ENCODE results near the gene ANXA7.

Gene ANXA7

DNA sequence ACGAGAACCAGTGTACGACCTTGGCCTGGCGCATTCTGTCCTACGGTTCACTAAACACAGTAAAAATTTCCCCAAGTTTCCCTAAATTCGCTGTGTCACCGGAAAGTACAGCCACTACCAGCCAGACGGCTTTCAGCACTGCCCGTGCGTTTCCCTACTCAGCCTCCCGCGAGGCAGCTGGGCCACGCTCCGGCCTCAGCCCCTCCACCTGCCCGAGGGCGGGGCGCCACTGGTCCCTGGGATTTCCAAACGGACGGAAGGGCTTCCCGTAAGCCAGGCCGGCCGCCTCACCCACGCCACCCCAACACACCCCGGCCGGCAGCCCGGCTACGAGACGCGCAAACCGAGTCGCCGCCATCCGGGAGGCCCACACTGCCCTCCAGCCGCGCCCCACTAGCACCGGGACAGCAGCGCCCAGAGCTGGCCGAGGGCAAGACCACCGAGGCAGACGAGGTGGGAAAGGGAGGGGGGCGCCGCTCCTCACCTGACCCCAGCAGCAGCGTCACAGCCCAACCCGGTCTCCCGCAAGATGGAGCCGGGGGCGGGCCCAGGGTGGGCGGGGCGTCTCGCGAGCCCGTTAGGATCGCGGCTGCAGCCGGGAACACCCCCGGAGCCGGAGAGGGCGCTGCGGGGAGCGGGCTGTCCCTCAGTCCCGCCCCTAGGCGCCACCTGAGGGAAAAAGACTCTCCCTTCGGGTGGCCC lies at the start of gene ANXA7:
Gene ANXA7 (minus strand): TSS at position 531 of the 702 bp plus-strand sequence. CDS start 13,202 bp downstream, outside the sequence.
- peak; percentile 88 for DNase-seq

DNA sequence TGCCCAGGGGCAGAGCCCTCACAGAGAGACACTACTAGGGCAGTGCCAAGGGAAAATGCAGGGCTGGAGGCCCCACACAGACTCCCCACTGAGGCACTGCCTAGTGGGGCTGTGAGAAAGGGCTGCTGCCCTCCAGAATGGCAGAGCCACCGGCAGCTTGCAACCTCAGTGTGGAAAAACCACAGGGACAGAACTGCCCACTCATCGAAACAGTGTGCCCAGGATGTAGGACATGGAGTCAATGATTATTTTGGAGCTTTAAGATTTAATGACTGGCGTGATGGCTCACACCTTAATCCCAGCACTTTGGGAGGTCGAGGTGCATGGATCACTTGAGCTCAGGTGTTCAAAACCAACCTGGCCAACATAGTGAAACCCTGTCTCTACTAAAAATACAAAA lies 47.0 kb upstream of the ANXA7 start:
- no peak for DNase-seq

GRCh38 chr10:73459683-73460314 lies 45.9 kb upstream of the ANXA7 start:
- no peak for DNase-seq

DNA sequence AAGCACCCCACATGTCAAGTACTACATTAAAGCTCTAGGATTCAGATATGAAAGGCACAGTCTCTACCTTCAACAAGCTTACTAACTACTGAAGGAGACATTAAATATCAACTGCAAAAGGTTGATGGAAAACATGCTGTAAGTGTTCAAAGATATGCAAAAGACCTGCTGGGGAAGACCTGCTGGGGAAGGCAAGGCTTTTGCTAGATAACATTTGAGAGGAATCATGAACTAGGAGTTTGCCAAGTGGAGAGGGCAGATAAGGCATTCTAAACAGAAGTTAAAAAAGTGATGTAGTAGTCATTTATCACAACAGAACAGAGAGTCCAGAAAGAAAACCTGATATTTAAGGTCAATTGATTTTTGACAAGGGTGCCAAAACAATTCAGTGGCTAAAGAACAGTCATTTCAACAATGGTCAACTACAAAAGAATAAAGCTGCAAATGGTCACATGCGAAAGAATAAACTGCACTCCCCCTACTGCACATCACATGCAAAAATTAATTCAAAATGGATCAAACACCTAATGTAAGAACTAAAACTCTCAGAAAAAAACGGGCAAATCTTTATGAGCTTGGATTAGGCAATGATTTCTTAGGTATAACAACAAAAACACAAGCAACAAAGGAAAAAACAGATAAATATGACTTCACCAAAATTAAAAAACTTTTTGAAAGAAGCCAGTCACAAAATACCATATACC lies 42.5 kb upstream of the ANXA7 start:
- no peak for DNase-seq

- no peak for DNase-seq
Measured at GRCh38 chr10:73449113-73449512, 35.3 kb upstream of the ANXA7 start.

GRCh38 chr10:73448384-73448783 lies 34.5 kb upstream of the ANXA7 start:
- DNase-seq = no peak

- DNase-seq = no peak
Measured at GRCh38 chr10:73446926-73447325, 33.1 kb upstream of the ANXA7 start.

DNA sequence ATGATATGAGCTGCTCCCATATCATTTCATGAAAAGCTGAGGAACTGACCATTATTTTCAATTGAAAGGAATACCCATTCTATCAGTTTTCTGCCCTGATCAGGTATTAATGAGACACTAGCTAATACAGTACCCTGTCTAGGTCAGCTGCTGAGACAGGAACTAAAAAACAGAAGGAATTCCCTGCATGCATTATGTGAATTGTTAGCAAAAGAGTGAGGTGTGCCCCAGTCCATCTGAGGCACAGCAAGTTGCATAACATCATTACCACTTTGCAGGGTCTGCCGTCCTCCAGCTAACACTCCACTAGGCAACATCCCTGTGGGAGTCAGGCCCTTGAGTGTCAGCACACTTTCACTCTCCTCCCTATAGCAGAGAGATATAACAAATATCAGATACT lies 30.6 kb upstream of the ANXA7 start:
- no peak for DNase-seq

- no peak for DNase-seq
Measured at GRCh38 chr10:73439605-73440312, 25.9 kb upstream of the ANXA7 start.

DNA sequence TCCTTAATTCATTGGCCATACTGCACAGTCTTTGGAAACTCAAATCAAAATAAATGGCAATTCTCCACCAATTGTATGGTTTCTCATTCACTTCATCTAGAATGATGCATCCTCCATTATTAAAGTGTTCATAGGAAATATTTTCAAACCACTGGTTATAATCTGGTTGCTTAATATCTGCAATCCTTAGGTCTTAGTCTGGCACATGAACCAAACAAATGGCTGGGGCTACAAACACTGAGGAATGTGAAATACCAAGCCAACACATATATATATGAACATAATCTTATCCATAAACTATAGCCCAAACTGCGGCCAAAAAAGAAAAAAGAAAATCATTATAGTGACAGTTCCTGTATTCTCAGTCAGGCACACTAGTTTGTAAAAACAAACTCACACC lies 25.2 kb upstream of the ANXA7 start:
- no peak for DNase-seq

- no peak for DNase-seq
Measured at GRCh38 chr10:73433538-73433867, 19.6 kb upstream of the ANXA7 start, which contains the start of gene MSS51. MSS51 (minus strand) TSS chr10:73433561; CDS start chr10:73428284, 5,277 bp downstream.

GRCh38 chr10:73432646-73433537 lies 19.0 kb upstream of the ANXA7 start:
- DNase-seq = no peak

- DNase-seq = no peak
Measured at GRCh38 chr10:73426318-73426717, 12.5 kb upstream of the ANXA7 start.

DNA sequence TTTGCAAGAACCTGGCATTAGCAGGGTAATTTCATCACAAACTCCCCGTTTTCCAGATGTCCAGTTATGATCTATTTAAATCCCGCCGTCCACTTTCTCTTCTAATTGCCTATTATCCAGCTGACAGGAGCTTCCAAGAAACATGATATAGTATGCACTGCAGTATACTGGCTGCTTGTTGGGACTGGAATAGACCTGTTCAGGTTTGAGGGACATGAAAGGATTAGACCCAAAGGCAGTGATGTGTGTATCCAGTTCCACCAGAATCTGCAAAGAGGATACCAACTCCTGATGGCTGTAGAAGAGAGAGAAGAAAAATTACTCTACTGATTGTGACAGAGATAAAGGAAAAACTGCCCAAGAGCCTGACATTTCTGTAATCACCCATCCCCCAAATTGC lies 10.6 kb upstream of the ANXA7 start:
- no peak for DNase-seq

GRCh38 chr10:73423309-73423708 lies 9.5 kb upstream of the ANXA7 start:
- DNase-seq = no peak

GRCh38 chr10:73416571-73416970 lies 2.7 kb upstream of the ANXA7 start:
- no peak for DNase-seq

DNA sequence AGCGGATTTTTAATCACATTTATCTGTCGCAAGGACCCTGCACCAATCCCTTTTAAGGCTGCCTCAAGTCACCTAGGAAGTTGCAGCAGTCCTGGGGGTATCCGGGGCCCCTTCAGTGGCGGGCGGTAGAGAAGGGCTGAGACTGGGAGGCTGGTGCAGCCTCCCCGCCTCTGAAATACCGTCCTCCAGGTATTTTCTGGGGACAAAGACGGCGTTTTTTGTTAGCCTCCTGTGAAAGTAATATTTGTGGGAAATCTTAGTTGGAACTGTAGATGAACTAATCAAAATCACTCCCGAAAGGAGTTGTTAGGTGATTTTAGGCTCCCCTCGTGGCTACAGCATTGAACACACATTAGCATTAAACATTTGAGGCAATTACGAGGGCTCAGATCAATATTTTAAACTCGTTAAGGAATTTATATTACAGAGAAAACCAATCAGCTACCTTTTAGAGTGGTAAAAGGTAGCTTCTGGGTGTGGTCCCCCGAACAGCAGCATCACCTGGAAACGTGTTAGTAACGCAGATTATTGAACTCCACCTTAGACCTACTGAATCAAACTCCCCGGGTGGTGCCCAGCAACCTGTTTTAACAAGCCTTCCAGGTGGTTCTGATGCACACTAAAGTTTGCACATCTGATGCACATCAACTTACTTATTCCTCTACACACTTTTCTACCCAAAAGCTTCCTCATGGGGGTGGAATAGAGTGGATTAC lies 530 bp upstream of the ANXA7 start:
- DNase-seq = peak; percentile 4

- peak; percentile 53 for DNase-seq
Measured at GRCh38 chr10:73413108-73413527, 740 bp downstream of the ANXA7 start.

GRCh38 chr10:73410897-73411296 lies 3.0 kb downstream of the ANXA7 start:
- DNase-seq = no peak

DNA sequence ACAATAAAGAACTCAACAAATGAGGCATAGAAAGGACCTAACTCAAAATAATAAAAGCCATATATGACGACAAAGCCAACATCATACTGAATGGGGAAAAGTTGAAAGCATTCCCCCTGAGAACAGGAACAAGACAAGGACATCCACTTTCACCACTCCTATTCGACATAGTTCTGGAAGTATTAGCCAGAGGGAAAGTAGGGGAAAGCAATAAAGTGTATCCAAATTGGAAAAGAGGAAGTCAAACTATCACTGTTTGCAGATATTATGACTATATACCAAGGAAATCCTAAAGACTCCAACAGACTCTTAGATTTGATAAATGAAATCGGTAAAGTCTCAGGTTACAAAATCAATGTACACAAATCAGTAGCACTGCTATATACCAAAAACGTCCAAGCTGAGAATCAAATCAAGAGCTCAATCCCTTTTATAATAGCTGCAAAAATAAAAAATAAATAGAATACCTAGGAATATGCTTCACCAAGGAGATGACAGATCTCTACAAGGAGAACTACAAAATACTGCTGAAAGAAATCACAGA lies 4.8 kb downstream of the ANXA7 start:
- no peak for DNase-seq

- DNase-seq = no peak
Measured at GRCh38 chr10:73408061-73408460, 5.8 kb downstream of the ANXA7 start.
